HL-60 (cell line): Measurements from ENCODE around the gene GABRB1.

Experiments used
- GABPA ChIP-seq: IDR thresholded peaks from 2 replicates; pipeline ENCODE4 v1.6.1; 2012; ENCODE audit warnings: low read depth
- TF ChIP-seq, protein P1 (sequence below): IDR thresholded peaks from one replicate; pipeline ENCODE4 v1.5.1; 2011; ENCODE audit warnings: low read length, control low read depth, inconsistent platforms; ENCODE audit not compliant: insufficient read depth
- TF ChIP-seq, protein P2 (sequence below): IDR thresholded peaks from 2 replicates; pipeline ENCODE4 v1.6.1; 2012; ENCODE audit warnings: low read depth; ENCODE audit not compliant: insufficient replicate concordance

DNA sequence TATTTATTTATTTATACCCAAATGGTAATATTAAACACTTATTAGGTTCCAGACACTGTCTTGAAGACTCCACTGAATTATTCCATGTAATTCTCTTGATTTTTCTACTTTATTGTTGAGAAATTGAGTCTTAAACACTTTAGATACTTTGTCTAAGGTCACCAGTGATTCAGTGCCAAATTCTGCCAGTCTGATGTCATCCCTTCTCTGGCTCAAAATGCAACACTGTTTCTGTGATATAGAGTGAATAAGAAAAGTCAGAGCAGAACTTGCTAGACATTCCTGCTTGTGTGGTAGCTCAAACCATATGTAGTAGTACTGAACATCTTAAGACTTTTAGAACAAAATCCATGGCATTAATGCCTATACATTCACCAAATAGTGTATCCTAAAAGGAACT, 164.3 kb downstream of the GABRB1 start:
- TF ChIP-seq, protein P1, sequence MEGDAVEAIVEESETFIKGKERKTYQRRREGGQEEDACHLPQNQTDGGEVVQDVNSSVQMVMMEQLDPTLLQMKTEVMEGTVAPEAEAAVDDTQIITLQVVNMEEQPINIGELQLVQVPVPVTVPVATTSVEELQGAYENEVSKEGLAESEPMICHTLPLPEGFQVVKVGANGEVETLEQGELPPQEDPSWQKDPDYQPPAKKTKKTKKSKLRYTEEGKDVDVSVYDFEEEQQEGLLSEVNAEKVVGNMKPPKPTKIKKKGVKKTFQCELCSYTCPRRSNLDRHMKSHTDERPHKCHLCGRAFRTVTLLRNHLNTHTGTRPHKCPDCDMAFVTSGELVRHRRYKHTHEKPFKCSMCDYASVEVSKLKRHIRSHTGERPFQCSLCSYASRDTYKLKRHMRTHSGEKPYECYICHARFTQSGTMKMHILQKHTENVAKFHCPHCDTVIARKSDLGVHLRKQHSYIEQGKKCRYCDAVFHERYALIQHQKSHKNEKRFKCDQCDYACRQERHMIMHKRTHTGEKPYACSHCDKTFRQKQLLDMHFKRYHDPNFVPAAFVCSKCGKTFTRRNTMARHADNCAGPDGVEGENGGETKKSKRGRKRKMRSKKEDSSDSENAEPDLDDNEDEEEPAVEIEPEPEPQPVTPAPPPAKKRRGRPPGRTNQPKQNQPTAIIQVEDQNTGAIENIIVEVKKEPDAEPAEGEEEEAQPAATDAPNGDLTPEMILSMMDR, result no peak
- no peak for TF ChIP-seq GABPA
- TF ChIP-seq, protein P2, sequence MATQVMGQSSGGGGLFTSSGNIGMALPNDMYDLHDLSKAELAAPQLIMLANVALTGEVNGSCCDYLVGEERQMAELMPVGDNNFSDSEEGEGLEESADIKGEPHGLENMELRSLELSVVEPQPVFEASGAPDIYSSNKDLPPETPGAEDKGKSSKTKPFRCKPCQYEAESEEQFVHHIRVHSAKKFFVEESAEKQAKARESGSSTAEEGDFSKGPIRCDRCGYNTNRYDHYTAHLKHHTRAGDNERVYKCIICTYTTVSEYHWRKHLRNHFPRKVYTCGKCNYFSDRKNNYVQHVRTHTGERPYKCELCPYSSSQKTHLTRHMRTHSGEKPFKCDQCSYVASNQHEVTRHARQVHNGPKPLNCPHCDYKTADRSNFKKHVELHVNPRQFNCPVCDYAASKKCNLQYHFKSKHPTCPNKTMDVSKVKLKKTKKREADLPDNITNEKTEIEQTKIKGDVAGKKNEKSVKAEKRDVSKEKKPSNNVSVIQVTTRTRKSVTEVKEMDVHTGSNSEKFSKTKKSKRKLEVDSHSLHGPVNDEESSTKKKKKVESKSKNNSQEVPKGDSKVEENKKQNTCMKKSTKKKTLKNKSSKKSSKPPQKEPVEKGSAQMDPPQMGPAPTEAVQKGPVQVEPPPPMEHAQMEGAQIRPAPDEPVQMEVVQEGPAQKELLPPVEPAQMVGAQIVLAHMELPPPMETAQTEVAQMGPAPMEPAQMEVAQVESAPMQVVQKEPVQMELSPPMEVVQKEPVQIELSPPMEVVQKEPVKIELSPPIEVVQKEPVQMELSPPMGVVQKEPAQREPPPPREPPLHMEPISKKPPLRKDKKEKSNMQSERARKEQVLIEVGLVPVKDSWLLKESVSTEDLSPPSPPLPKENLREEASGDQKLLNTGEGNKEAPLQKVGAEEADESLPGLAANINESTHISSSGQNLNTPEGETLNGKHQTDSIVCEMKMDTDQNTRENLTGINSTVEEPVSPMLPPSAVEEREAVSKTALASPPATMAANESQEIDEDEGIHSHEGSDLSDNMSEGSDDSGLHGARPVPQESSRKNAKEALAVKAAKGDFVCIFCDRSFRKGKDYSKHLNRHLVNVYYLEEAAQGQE, result no peak
